Forelimb muscle (tissue), 1 donor: Measurements from ENCODE around the gene ZNF383. TPM values are rescaled to one million over a fixed set of nuclear protein-coding genes. Genes with fewer than 3 reads are reported as not detected.
"Not testable (repeated sequence)": the region's sequence is repeated elsewhere in the genome, so short reads cannot be mapped to it uniquely, and the experiment has no call there.

Source experiments
- DNase-seq: peaks from one replicate; pipeline ENCODE4 v3.0.0-alpha.2; 2013; ENCODE audit warnings: low read depth
- polyA plus RNA-seq: library from polyadenylated mRNA; unstranded; fragments of 120-200 nt; gene quantifications from one replicate; pipeline ENCODE4 v1.2.1, GENCODE V29; 2013; ENCODE audit not compliant: insufficient read length

The ZNF383 gene
- polyA plus RNA-seq, 1 donor = 12.0 TPM

GRCh38 chr19:37292998-37293939 lies 75.3 kb downstream of the ZNF383 start:
- DNase-seq = not testable (repeated sequence)

- DNase-seq = not testable (repeated sequence)
Observed at GRCh38 chr19:37294246-37294645, 76.2 kb downstream of the ZNF383 start.

Other genes starting within 250 kb of the ZNF383 start
- 12.8 TPM for gene ZNF420, start 139.8 kb upstream of the ZNF383 start, polyA plus RNA-seq
- gene ZNF585A, start 45.5 kb upstream of the ZNF383 start, polyA plus RNA-seq = 8.9 TPM
- gene ZNF585B, start 7.7 kb upstream of the ZNF383 start, polyA plus RNA-seq = 10.2 TPM
- gene ZNF527, start 152.9 kb downstream of the ZNF383 start, polyA plus RNA-seq = 6.2 TPM
- gene ZNF569, start 249.2 kb downstream of the ZNF383 start, polyA plus RNA-seq = 8.3 TPM